HG03039 (cell line): ENCODE results near the gene RASL11A.
"Not testable (repeated sequence)": the region's sequence is repeated elsewhere in the genome, so short reads cannot be mapped to it uniquely, and the experiment has no call there.

Source experiments
- ATAC-seq: cut with Tn5 transposase; IDR thresholded peaks from one replicate; pipeline ENCODE4 v1.9.1; 2021; ENCODE audit warnings: mild to moderate bottlenecking, moderate library complexity; ENCODE audit not compliant: unreplicated experiment

RASL11A gene

DNA sequence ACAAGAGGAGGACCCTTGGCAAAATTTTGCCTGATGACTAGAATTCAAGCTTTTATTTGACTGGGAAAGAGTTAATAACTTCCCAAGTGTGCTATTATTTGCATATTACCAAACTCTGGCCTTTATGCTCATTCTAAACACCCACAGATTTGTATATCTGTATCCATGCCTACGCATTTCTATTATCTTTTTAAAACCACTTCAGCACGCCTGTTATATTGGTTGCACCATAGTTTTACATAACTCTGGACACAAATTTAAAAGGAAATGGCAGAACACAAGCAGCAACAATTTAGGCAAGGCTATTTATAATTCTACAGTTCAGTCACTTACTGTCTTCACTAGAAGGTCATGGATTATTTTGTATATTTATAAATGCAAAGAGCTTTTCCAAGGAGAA lies 3.7 kb upstream of the RASL11A start:
- no peak for ATAC-seq

DNA sequence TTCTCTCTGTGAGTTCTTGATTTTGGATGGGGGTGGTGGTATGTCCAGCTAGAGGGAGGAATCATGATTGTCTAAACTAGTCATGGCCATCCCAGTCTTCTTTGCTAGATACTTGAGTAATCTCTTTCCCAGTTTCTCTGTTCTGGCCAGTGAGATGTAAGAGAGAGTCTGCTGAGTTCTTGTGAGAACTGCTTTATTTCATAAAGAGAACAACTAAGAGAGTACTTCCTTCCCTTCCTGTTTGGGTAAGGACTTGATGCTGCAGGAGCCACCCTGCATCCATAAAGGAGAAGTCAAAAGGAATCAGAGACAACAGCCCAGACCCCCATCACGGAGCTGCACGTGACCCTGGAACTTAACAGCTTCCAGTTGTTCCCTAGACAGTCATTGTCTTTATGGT lies 3.0 kb upstream of the RASL11A start:
- no peak for ATAC-seq

DNA sequence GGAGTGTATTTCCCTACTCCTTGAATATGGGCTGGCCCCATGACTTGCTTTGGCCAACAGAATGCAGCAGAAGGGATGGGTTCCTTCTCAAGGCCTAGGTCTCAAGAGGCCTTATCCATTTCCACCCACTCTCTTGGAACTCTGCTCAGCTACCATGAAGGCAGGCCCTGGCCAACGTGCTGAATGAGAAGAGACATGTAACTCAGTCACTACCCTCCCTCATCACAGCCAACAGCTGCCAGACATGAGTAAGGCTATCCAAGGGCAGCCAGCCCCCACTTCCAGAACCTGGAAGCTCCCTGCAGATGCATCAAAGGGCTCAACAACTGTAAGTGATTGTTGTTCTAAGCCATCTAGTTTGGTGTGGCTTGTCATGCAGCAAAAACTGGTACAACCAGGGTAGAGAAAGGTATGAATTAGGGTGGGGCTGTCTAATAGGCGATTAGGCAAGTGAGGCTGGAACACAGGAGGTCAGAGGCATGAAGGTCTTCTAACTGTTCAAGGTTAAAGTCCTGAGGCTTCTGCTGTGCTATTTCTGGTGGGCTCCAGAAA lies 1.4 kb upstream of the RASL11A start:
- no peak for ATAC-seq

DNA sequence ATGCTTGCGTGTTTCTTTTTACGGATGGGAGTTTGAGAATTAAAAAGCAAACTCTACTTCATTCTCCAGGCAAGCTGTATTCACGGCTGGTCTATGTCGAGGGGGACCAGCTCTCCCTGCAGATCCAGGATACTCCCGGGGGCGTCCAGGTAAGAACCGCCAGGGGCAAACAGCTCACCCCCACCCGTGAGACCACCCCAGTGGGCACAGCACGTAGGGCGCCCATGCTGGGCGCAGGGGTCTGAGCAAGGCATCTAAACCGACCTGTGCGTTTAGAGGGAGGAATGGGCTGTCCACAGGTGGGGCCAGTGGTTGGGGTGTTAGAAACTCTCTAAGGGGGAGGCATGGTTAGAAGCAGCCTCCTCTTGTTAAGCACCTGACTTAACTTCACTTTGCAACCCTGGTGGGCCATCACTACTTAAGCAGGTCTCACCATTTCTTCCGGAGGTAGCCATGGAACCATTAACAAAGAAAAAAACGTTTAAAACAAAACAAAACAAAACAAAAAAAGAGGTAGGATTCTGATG lies 1.0 kb downstream of the RASL11A start:
- no peak for ATAC-seq

DNA sequence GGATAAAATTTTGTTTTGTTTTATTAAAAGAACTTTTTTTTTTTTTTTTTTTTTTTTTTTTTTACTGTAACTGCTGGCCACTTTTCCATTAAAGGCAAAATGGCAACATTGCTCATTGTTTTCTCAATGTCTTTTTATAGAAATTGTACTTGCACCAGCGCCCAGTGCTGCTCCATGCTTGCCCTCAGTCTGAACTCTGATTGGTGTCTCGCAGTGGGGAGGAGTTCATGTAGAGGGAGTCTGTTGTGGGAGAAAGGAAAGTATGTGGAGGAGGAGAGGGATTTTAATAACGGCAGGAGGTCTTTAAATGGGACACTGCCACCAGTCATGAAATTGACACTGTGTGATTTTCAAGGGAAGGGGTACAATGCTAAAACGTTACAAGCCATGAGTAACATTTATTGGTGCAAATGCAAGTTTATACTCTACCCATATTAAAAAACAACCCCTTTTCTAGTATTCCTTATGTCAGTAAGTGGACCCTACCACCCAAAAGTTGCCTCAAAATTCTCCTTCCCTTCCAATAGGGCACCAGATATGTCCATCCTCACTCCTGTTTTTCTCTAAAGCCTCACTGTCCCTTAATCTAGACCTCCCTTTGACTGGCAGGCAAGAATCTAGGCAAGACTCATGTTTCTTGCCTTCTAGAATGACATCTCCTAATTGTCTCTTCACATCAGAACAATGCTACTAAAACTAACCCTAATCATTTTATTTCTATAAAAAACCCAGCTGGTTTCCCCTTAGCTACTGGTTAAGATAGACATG lies 3.2 kb downstream of the RASL11A start:
- ATAC-seq, result no peak

DNA sequence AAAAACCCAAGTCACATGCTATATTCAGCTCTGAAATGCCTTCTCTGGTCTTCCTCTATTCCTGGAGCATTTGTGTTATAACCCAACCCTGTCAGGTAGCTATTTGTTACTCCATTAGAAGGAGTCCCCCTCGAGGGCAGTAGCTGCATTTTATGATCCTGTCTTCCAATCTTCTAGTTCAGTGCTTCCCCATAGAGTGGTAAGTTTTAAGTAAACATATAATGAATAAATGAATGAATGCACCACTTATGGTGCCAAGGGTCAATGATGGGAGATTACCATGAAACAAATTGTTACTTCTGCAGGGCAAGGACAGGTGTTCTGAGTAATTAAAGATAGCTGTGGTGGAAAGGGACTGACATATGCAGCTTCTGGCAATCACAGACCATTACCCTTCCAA lies 4.0 kb downstream of the RASL11A start:
- no peak for ATAC-seq

DNA sequence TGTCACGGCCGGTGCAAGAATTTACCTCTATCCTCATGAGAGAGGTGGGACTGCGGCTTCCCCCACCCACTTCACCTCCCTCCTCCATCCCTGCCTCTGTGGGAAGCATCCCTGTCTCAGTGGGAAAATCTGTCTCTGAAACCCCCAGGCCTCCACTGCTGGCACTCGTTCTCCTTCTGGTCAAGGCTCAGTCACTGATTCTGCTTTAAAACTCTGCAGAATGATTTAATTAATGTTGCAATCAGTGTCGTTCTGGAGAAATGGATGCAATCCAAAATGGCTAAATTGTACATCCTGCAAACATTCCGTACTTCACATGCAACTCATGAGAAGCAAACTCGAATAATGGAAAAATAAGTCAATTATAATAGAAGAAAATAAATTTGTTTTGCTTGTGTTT lies 5.6 kb downstream of the RASL11A start:
- no peak for ATAC-seq

DNA sequence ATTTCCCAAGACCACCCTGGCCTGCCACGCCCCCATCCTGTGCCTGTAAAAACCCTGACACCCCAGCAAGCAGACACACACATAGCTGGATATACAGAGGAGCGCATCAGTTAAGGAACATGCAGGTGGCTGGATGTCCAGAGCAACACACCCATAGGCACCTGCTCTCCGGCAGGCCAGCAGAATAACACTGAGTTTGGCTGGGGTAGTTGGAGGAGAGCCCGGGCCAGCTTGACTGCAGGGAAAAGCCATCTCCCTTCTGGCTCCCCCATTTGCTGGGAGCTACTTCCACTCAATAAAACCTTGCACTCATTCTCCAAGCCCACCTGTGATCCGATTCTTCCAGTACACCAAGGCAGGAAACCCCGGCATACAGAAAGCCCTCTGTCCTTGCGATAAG lies 8.9 kb downstream of the RASL11A start:
- no peak for ATAC-seq

DNA sequence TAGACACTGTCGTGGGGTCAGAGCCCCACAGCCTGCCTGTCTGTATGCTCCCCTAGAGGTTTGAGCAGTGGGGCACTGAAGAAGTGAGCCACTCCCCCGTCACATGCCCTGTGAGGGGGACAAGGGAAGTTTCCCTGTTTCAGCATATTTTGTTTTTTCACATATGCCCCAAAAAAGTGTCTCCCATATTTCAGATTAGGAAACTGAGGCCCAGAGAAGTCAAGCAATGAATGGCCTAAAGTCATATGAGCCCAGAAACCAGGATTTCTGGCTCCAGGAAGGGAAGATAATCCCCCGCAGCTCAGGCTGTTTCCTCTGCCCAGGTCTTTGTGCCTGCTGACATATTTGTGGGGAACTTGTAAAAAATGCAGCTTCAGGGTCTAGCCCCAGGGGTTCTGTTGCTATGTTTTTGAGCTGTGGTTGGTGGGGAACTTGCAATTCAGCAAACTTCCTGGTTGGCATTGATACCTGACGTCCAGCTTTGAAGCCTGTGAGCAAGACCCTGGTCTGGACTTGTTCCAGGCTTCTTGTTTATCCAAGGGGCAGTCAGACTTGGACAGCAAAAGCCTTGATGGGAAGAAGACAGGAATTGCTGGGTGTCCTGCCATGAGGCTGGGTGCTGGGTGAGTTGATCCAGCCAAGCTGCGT lies 9.5 kb downstream of the RASL11A start:
- no peak for ATAC-seq

DNA sequence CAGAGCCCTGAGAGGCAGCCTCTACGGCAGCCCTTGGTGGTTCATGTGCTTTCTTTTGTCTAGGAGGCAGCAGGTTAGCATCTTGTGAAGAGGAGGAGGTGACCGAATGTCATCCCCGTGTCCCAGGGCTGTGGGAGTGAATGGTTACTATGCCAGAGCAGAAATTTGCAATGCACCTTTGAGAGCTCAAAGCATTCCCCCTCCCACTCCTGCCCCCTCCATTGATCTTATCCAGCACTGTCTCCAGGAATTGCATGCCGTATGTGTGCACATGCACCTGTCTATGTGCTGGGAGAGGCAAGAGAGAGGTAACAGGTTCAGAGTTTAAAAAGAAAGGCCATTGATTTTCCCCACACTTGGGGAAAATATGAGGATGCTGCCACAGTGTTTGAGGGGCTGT lies 10.2 kb downstream of the RASL11A start:
- ATAC-seq, result no peak

DNA sequence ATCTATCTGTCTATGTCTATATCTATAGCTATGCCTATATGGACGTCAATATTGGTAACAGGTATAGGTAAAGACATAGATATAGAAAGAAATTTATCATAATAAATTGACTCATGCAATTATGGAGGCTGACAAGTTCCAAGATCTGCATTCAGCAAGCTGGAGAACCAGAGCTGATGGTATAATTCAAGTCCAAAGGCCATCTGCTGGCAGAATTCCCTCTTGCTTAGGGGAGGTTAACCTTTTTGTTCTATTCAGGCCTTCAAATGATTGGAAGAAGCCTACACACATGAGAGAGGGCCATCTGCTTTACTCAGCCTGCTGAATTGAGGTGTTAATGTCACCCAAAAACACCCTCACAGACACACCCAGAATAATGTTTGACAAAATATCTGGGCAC lies 10.8 kb downstream of the RASL11A start:
- ATAC-seq, result no peak

DNA sequence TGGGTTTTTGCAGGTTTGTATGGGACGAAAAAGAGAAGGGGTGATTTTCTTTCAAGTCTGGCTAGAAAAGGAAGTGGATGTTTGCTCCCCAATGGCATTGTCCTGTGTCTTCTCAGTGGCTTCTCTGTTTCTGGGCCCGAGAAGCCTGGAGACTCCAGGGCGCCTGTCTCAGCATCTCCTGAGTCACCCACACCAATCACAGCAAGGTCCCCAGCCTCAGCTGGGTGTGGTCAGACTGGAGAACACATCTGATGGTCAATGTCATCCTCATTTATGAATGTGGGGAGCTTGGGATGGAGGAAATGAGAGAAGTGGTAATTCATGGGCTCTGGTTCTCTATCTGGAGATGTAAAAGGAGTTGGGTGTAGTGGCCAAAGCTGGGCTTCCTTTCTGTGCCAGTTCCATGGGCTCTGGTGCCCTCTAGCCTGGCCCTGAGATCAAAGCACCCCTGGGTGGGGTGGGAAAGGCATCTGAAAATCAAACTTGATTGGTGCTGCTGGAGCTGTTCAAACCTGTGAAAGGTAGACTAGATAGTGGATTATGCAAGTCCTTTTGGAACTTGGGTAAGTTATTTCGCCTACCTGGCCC lies 13.4 kb downstream of the RASL11A start:
- ATAC-seq, result no peak

DNA sequence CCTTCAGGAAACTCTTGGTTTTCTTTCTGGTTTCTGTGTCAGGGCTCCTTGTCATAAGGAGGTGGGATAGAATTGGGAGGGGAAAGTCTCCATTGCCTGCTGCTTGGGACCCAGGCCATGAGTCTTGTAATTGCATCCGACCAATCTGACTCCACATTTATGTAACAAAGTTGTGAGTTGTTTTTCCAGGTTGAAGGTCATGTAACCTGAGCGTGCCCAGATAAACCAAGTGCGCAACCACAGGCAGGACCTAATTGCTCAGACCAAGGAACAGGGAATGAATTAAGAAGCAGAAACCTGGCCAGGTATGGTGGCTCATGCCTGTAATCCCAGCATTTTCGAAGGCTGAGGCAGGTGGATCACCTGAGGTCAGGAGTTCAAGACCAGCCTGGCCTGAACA lies 17.8 kb downstream of the RASL11A start:
- ATAC-seq, result no peak

DNA sequence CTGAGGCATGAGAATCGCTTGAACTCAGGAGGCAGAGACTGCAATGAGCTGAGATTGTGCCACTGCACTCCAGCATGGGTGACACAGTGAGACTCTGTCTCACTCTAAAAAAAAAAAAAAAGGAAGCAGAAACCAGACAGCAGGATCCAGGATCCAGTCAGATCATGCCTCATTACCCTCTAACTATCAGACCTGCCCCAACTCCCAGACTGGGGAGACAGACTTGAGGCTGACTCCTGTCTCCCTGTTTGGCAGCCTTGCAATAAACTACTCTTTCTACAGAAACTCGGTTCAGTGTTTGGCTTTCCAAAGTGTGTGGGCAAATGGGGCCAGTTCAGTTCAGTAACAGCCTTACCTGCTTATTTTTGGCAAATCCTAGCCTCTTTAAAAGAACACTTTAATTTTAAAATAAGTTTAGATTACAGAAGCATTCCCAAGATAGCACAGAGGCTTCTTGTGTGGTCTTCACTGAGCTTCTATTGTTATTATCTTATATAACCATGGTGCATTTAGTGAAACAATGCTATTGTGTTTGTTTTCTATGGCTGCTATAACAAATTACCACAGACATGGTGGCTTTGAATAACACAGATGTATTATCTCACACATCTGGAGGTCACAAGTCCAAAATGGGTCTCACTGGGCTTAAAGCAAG lies 18.5 kb downstream of the RASL11A start:
- no peak for ATAC-seq

DNA sequence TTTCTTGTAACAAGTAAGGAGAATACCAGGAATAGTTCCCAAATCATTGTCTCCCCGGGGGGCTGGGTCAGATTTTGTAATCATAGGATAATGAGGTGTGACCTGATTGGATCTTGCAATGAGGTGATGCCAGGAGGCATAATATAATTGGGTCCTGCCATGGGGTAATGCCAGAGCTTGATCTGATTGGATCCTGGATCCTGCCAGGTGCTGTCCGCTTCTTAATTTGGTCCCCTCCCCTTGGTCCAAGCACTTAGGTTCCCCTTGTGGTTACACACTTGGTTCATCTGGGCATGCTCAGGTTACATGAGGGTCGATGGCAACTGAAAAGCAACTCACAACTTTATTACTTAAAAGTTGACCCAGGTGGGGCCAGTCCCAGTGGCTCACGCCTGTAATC lies 20.1 kb downstream of the RASL11A start:
- no peak for ATAC-seq

DNA sequence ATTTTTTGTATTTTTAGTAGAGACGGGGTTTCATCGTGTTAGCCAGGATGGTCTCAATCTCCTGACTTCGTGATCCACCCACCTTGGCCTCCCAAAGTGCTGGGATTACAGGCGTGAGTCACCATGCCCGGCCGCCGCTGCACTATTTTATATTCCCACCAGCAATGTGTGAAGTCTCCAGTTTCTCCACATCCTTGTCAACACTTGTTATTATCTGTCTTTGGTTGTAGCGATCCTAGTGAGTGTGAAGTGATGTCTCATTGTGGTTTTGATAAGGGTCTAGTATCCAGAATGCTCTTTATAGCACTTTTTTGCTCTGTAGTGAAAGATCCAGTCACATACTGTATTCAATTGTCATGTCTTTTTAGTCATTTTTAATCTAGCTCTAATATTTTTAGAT lies 21.3 kb downstream of the RASL11A start:
- not testable (repeated sequence) for ATAC-seq

DNA sequence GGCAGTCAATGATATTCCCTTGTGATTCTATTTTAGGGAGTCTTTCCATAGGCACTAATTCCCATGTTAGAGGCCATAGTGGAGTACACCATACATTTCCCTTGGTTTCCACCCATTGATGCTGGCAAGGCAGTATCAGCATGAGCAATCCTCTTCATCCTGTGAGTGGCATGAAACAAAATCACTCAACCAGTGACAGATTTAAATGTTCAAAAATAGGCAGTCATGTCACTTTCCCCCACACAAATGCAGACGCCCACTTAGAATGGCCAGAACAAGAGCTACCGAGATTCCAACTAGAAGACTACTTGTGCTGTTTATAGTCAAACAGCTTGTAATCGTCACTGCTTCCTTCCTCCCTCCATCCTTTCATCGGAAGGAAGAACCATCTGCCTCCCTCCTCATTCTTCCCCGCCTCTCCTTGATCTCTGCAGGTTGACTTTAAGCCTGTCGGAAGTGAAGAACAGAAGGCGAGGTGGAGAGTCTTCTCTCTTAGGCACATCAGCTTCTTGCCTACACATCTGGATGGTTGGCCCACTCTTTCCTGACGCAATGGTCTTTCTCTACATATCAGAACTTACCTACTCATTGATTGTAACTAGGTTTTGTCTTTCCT lies 22.6 kb downstream of the RASL11A start:
- ATAC-seq, result no peak

DNA sequence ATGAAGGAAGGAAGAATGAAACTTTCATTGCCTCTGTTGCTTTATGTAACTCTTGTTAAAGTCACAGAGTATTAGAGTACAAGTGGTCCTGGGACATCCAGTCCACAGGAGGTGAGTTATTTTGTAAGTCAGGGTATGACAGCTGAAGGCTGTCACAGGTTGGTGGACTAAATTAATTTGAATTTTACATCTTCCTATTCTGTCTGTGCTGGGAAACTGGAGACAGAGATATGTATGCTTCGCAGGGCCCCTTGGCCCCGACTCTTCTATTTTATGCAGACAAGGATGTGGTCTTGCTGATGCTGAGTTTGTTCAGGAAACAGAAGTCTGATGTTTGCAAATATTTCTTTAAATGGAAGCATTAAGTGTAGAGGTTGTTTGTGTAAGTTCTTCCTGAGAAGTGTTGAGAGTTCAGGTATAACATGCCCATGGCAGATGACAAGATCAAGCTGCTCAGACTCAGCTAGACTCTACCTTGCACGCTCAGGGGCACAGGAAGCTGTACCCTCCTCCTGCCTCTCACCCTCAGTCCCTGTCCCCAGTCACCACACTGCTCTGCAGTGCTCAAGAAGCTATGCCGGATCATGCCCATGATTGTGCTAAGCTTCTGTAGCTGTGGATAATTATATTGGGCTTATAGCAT lies 23.4 kb downstream of the RASL11A start:
- no peak for ATAC-seq

DNA sequence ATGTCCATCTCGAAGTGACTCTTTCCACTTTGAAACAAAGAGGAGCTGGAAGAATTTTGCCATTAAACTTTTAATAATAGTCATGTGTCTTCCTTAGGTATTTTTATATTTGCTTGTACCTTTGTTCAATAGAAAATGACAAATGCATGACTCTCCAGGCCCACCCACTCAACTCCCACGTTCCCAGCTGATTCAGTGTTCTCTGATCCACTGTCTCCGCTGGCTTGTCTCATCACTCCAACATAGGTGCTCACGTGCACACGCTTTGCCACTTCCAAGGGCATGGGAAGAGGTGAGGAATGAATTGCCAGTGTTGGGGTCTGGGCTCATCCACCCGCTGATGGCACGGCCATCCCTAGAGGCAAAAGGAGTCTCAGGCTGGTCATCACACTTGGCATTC lies 24.5 kb downstream of the RASL11A start:
- no peak for ATAC-seq

DNA sequence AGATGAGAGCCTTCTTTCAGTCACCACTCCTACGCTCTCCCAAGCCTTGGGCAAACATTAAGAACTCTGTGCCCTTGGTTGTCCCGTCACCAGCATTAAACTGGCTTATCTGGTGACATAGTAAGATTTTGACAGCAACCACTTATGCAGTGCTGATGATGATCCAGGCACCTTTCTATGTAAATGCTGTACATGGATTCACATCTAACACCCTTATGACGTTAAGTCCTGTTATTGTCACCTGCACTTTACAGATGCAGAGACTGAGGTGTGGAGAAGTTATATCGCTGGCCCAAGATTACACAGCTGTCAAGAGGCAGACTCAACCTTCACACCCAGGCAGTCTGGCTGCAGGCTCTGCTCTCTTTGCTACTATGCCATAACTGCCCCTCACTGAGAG lies 25.0 kb downstream of the RASL11A start:
- ATAC-seq, result no peak
